Activated CD4-positive, alpha-beta T cell treated with anti-CD3 and anti-CD28 coated beads for 48 hours (primary cell): ENCODE results near the gene C4A.
"Not testable (repeated sequence)": the region's sequence is repeated elsewhere in the genome, so short reads cannot be mapped to it uniquely, and the experiment has no call there.

Experiments used
- DNase-seq: peaks from one replicate; pipeline ENCODE4 v3.0.0-alpha.2; 2020

Gene C4A

GRCh38 chr6:32037136-32037535 lies 55.3 kb downstream of the C4A start:
- not testable (repeated sequence) for DNase-seq

DNA sequence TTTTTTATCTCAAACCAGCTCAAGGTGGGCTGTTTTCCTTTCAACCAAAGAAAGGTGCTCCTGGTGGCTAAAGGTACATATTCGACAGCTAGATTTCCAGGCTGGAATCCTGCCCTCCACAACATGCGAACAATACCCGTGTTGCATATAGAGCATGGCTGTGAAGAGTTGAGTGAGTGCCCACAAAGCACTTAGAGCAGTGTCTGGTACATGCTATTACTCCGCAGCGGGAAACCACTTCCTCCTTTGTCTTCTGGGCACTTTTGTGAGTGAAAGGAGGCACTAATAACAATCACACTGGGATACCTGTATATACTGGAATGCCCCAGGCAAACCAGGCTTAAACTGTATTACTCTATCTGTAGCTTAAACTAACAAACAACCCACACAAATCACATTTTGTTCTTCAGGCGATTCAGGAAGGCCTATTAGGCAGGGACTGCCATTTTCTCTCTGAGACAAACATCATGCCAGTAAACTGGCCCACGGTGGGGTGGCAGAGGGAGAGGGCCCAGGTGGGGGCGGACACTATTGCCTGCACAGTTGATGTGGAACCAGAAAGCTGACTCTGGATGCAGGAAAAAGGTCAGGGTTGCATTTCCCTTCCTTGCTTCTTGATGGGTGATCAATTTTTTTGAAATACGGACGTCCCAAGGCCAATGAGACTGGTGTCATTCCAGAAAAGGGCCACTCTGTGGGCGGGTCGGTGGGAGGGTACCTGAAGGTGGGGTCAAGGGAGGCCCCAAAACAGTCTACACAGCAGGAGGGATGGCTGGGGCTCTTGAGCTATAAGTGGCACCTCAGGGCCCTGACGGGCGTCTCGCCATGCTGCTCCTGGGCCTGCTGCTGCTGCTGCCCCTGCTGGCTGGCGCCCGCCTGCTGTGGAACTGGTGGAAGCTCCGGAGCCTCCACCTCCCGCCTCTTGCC lies 56.0 kb downstream of the C4A start, which contains the start of gene CYP21A2:
CYP21A2 (plus strand) TSS at position 818 of the 927 bp plus-strand sequence; CDS start at position 826, 8 bp downstream.
- DNase-seq = not testable (repeated sequence)

DNA sequence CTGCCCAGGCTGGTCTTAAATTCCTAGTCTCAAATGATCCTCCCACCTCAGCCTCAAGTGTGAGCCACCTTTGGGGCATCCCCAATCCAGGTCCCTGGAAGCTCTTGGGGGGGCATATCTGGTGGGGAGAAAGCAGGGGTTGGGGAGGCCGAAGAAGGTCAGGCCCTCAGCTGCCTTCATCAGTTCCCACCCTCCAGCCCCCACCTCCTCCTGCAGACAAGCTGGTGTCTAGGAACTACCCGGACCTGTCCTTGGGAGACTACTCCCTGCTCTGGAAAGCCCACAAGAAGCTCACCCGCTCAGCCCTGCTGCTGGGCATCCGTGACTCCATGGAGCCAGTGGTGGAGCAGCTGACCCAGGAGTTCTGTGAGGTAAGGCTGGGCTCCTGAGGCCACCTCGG lies 57.0 kb downstream of the C4A start:
- not testable (repeated sequence) for DNase-seq

DNA sequence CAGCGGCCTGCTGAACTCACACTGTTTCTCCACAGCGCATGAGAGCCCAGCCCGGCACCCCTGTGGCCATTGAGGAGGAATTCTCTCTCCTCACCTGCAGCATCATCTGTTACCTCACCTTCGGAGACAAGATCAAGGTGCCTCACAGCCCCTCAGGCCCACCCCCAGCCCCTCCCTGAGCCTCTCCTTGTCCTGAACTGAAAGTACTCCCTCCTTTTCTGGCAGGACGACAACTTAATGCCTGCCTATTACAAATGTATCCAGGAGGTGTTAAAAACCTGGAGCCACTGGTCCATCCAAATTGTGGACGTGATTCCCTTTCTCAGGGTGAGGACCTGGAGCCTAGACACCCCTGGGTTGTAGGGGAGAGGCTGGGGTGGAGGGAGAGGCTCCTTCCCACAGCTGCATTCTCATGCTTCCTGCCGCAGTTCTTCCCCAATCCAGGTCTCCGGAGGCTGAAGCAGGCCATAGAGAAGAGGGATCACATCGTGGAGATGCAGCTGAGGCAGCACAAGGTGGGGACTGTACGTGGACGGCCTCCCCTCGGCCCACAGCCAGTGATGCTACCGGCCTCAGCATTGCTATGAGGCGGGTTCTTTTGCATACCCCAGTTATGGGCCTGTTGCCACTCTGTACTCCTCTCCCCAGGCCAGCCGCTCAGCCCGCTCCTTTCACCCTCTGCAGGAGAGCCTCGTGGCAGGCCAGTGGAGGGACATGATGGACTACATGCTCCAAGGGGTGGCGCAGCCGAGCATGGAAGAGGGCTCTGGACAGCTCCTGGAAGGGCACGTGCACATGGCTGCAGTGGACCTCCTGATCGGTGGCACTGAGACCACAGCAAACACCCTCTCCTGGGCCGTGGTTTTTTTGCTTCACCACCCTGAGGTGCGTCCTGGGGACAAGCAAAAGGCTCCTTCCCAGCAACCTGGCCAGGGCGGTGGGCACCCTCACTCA lies 57.7 kb downstream of the C4A start:
- DNase-seq = not testable (repeated sequence)

GRCh38 chr6:32040299-32041049 lies 58.6 kb downstream of the C4A start:
- not testable (repeated sequence) for DNase-seq

GRCh38 chr6:32041050-32041321 lies 59.1 kb downstream of the C4A start:
- DNase-seq = not testable (repeated sequence)

DNA sequence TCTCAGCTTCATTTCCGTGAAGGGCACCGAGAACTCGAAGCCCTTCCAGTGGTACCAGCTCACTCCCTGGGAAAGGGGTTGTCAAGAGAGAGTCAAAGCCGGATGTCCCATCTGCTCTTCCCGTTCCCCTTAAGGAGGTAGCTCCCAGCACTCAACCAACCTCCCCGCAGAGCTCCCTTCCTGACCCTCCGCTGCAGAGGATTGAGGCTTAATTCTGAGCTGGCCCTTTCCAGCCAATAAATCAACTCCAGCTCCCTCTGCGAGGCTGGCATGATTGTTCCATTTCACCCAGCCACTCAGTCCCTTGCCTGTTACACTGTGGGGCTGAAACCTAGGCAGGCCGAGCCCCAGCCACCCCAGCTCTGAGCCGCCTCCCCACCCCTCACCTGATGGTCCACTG lies 59.5 kb downstream of the C4A start:
- not testable (repeated sequence) for DNase-seq

GRCh38 chr6:32042276-32042675 lies 60.4 kb downstream of the C4A start:
- not testable (repeated sequence) for DNase-seq

GRCh38 chr6:32043589-32044380 lies 61.9 kb downstream of the C4A start:
- DNase-seq = not testable (repeated sequence)

- not testable (repeated sequence) for DNase-seq
These were observed 63.1 kb downstream of the C4A start for GRCh38 chr6:32044916-32045315.

- DNase-seq = no peak
These were observed 64.1 kb downstream of the C4A start for GRCh38 chr6:32045811-32046449.

GRCh38 chr6:32046450-32047083 lies 64.7 kb downstream of the C4A start:
- DNase-seq = no peak

DNA sequence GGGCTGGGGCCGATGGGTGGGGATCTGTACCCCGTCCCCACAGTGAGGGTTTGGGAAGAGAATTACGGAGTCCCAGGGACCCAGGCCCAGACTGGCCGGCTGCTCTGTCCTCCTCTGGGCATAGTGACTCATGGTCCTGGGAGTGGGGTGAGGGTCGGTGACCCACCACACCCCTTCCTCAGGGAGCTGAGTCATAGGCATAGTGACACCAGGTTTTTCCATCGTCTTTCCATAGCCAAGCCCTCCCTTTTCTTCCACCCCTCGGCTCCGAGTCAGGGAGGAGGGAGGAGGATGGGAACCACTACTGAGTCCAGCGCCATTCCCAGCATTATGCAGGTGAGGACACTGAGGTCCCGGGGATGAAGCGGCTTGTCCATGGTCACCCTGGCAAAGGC lies 65.2 kb downstream of the C4A start:
- DNase-seq = no peak

DNA sequence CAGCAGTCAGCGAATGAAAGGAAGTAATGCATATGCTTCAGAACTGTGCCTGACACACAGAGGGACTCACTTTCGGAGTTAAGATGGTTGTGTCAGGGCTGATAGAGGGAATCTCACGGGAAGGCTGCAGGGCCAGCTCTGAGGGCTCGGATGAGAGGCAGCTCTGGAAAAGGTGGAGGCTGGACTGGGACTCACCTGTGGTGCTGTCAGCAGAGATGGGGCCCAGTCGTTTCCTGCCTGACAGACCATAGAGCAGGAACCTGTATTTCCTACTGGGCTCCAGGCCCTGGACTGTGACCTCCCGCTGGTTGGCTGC lies 65.6 kb downstream of the C4A start:
- no peak for DNase-seq

DNA sequence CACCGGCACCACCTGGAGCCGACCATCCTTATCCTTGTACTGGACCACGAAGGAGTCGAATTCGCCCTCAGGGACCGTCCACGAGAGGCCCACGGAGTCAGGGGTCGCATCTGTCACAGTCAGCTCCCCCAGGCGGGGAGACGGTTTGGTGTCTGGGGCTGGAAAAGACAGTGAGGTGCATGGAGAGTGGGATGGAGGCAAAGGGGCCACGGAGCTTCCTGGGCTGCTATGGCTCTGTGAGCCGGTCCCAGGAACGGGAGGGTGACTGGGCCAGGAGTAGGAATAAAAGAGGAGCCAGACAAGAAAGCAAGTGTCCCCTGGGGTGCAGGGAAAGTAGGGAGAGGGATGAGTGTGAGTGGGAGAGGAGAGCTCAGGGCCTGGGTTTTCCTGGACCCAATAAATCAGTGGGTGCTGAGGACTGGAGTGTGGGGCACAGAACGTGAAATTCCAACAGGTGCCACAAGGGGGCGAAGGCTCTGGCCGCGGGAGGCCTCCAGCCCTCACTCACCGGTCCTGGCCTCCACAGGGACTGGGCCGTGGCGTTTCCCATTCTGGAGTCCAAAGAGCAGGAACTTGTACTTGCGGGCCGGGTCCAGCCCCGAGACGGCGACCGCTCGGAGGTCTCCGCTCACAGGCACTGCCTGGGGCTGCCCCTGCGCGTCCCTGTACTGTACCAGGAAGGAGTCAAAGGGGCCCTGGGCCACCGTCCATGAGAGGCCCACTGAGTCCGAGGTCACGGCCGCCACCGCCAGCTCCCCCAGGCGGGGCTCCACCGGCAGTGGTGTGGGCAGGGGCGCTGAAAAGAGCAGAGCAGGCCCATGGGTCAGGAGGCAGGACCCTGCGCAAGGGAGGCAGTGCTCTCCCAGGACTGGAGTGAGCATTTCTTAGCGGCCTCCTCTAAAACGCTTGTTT lies 66.3 kb downstream of the C4A start:
- DNase-seq = peak; percentile 79

- DNase-seq = not testable (repeated sequence)
These were observed 67.3 kb downstream of the C4A start for GRCh38 chr6:32049149-32049548.

GRCh38 chr6:32049736-32050135 lies 67.9 kb downstream of the C4A start:
- not testable (repeated sequence) for DNase-seq

DNA sequence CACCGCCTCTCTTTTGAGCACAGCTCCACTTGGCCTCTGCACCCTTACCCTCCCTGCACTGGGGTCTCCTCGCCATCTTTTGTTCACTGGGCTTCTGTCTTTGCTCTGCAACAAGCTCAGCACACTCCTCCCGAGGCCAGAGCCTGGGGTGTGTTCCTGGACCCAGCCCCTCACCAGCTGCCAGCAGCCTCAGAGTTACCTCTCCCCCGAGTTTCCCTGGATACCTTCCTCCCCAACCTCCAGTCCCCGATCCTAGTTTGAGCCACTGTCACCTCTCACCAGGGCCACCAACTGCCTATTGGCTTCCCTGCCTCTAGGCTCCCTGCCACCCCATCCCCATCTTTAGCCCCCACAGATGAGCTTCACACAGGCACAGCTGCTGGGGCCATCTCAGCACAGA lies 68.7 kb downstream of the C4A start:
- DNase-seq = no peak
